Ishikawa (cell line): ENCODE data around the gene SMIM22.

ENCODE experiments used
- CEBPB ChIP-seq: IDR thresholded peaks from 2 replicates; pipeline ENCODE4 v1.6.1; 2012
- CREB1 ChIP-seq: IDR thresholded peaks from 2 replicates; pipeline ENCODE4 v1.6.1; 2012; ENCODE audit warnings: low read depth
- EGR1 ChIP-seq: IDR thresholded peaks from 2 replicates; pipeline ENCODE4 v1.6.1; 2012
- MAX ChIP-seq: IDR thresholded peaks from 2 replicates; pipeline ENCODE4 v1.6.1; 2012
- NFIC ChIP-seq: IDR thresholded peaks from 2 replicates; pipeline ENCODE4 v1.6.1; 2012
- REST ChIP-seq: IDR thresholded peaks from 2 replicates; pipeline ENCODE4 v1.6.1; 2012; ENCODE audit warnings: low read depth, mild to moderate bottlenecking
- TAF1 ChIP-seq: IDR thresholded peaks from 2 replicates; pipeline ENCODE4 v1.6.1; 2012; ENCODE audit warnings: low read depth, mild to moderate bottlenecking
- YY1 ChIP-seq: IDR thresholded peaks from 2 replicates; pipeline ENCODE4 v1.6.1; 2012; ENCODE audit warnings: low read depth
- ZBTB7A ChIP-seq: IDR thresholded peaks from 2 replicates; pipeline ENCODE4 v1.6.1; 2012; ENCODE audit warnings: low read depth

- TF ChIP-seq REST (no peak), NFIC (no peak), YY1 (no peak), MAX (no peak), TAF1 (no peak), CEBPB (no peak), EGR1 (no peak), ZBTB7A (no peak), CREB1 (no peak)
These were observed 27.2 kb upstream of the SMIM22 start for GRCh38 chr16:4767872-4768548.
